OCI-LY1 (cell line): ENCODE measurements around the gene NELFCD.

Experiments
- EZH2 ChIP-seq: fragments of 200-600 bp; sonication (generic), shearing (Covaris generic); IDR thresholded peaks from 2 replicates; pipeline ENCODE4 v1.8.0; 2017; ENCODE audit warnings: borderline replicate concordance, mixed run types, mild to moderate bottlenecking, antibody characterized with exemption, low read length, moderate library complexity, mixed read lengths
- TF ChIP-seq, protein P1 (sequence below): fragments of 200-600 bp; sonication (generic), shearing (Covaris generic); IDR thresholded peaks from 2 replicates; pipeline ENCODE4 v1.5.1; 2017; ENCODE audit warnings: mild to moderate bottlenecking, antibody characterized with exemption, low read length, moderate library complexity, mixed read lengths

DNA sequence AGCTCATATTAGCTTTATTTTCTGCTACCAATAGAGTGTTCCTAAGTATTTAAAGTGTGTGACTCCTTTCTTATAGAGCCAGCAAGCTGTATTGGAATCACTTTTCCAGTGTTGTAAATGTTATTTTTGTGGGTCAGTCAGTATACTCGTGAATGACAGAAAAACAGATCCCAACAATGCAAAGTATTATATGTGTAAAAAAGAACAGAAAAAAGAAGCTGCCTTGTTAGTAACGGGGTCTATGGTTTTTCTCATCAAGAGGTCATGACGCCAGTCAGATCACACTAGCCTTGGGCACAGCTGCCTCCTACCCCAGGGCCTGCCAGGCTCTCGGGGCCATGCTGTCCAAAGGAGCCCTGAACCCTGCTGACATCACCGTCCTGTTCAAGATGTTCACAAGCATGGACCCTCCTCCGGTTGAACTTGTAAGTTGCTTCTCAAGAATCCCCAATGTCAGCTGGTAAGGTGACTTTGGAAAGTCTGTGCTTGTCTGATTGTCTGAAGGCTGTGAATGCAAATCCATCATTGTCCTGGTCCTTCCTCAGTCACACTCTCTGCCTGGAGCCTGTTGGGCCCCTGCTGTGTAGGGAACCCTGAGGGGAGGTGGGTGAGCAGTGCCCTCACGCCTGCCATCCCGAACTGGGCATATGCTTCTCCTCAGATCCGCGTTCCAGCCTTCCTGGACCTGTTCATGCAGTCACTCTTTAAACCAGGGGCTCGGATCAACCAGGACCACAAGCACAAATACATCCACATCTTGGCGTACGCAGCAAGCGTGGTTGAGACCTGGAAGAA lies 9.8 kb downstream of the NELFCD start:
- TF ChIP-seq, protein P1, sequence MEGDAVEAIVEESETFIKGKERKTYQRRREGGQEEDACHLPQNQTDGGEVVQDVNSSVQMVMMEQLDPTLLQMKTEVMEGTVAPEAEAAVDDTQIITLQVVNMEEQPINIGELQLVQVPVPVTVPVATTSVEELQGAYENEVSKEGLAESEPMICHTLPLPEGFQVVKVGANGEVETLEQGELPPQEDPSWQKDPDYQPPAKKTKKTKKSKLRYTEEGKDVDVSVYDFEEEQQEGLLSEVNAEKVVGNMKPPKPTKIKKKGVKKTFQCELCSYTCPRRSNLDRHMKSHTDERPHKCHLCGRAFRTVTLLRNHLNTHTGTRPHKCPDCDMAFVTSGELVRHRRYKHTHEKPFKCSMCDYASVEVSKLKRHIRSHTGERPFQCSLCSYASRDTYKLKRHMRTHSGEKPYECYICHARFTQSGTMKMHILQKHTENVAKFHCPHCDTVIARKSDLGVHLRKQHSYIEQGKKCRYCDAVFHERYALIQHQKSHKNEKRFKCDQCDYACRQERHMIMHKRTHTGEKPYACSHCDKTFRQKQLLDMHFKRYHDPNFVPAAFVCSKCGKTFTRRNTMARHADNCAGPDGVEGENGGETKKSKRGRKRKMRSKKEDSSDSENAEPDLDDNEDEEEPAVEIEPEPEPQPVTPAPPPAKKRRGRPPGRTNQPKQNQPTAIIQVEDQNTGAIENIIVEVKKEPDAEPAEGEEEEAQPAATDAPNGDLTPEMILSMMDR = no peak
- TF ChIP-seq EZH2 = no peak
